CD4-positive, CD25-positive, alpha-beta regulatory T cell (primary cell): ENCODE results near the gene PDZD2. TPM values are rescaled to one million over a fixed set of nuclear protein-coding genes. Genes with fewer than 3 reads are reported as not detected.

Source experiments
- ATAC-seq, 2 donors: fragments of 150-1000 bp; cut with Tn5 transposase; one replicate each; pipeline ENCODE4 v1.10.0; 2021; ENCODE audit warnings: low read depth in 2 of 2, moderate number of reproducible peaks in 2 of 2, moderate library complexity in 1 of 2
- DNase-seq, 3 donors: peaks; one replicate each; pipeline versions ENCODE4 v3.0.0 to v3.0.0-alpha.2; 2012 to 2022; ENCODE audit warnings: mixed read lengths in 1 of 3
- H3K27ac ChIP-seq: one replicate; pipeline ENCODE4 v1.7.0; 2013; ENCODE audit warnings: mild to moderate bottlenecking, low read length; ENCODE audit not compliant: insufficient read depth, poor library complexity, severe bottlenecking
- H3K27me3 ChIP-seq: one replicate; pipeline ENCODE4 v1.7.0; 2013; ENCODE audit warnings: low read length; ENCODE audit not compliant: control insufficient read depth, insufficient read depth
- H3K36me3 ChIP-seq: one replicate; pipeline ENCODE4 v1.7.0; 2013; ENCODE audit warnings: mild to moderate bottlenecking, low read length, moderate library complexity; ENCODE audit not compliant: control insufficient read depth, insufficient read depth
- H3K4me1 ChIP-seq: 2 replicates; pipeline ENCODE4 v1.7.0; 2013; ENCODE audit warnings: mild to moderate bottlenecking, low read length; ENCODE audit not compliant: insufficient read depth, control insufficient read depth, poor library complexity, severe bottlenecking
- H3K4me3 ChIP-seq: one replicate; pipeline ENCODE4 v1.7.0; 2013; ENCODE audit warnings: low read depth, mild to moderate bottlenecking, low read length, moderate library complexity
- H3K9me3 ChIP-seq, 2 experiments: 1 replicate in 1 of 2; 2 replicates in 1 of 2; pipeline ENCODE4 v1.7.0; 2013; ENCODE audit warnings: low read length in 2 of 2, mild to moderate bottlenecking in 1 of 2, moderate library complexity in 1 of 2; ENCODE audit not compliant: control insufficient read depth in 2 of 2
- H3K27ac Mint-ChIP-seq, 3 donors: one replicate each; pipeline ENCODE4 v1.8.0; 2020 to 2022; ENCODE audit warnings: mild to moderate bottlenecking in 3 of 3, mixed read lengths in 3 of 3, moderate library complexity in 2 of 3
- H3K27me3 Mint-ChIP-seq: one replicate; pipeline ENCODE4 v1.8.0; 2022; ENCODE audit warnings: mild to moderate bottlenecking, mixed read lengths
- H3K36me3 Mint-ChIP-seq: one replicate; pipeline ENCODE4 v1.8.0; 2020; ENCODE audit warnings: mixed read lengths
- H3K4me1 Mint-ChIP-seq, 4 donors: one replicate each; pipeline ENCODE4 v1.8.0; 2020 to 2022; ENCODE audit warnings: mixed read lengths in 4 of 4, mild to moderate bottlenecking in 1 of 4
- H3K4me3 Mint-ChIP-seq, 4 donors: one replicate each; pipeline ENCODE4 v1.8.0; 2020 to 2022; ENCODE audit warnings: mild to moderate bottlenecking in 4 of 4, mixed read lengths in 4 of 4, moderate library complexity in 3 of 4
- H3K9me3 Mint-ChIP-seq, 7 donors: one replicate each; pipeline ENCODE4 v1.8.0; 2020 to 2022; ENCODE audit warnings: mixed read lengths in 7 of 7, mild to moderate bottlenecking in 3 of 7, moderate library complexity in 2 of 7
- polyA plus RNA-seq, 4 donors: library from polyadenylated mRNA; unstranded; fragments of 300-500 nt; fragmentation: Illumina TruSeq; gene quantifications; one replicate each; pipeline ENCODE4 v1.2.3, GENCODE V29; 2021
- total RNA-seq: library from RNA; stranded (reverse); gene quantifications from one replicate; pipeline ENCODE4 v1.2.3, GENCODE V29; 2022

The PDZD2 gene
- total and polyA plus RNA-seq, 5 donors from 2014 or later: 0.06 to 1.3 (median 0.25) TPM

- Histone ChIP-seq H3K27me3 (no peaks in the 10 kb centered on the region), H3K4me3 (no peak overlapping the region), H3K36me3 (no peaks in the 10 kb centered on the region), H3K27ac (no peak overlapping the region), H3K9me3 (no peaks in the 10 kb centered on the region), H3K4me1 (no peaks in the 10 kb centered on the region)
- peaks cover 4% of the 10 kb centered on the region for H3K27me3 Mint-ChIP-seq
- H3K27ac Mint-ChIP-seq: no peak overlapping the region
- ATAC-seq: no peak
- H3K36me3 Mint-ChIP-seq: no peaks in the 10 kb centered on the region
- H3K4me3 Mint-ChIP-seq: no peak overlapping the region
- H3K4me1 Mint-ChIP-seq: no peaks in the 10 kb centered on the region
- H3K9me3 Mint-ChIP-seq: peaks cover 0 to 3% (median 0%) of the 10 kb centered on the region in 7 donors
- no peak for DNase-seq
Observed at GRCh38 chr5:31711935-31712592, 73.1 kb downstream of the PDZD2 start.

GRCh38 chr5:31717561-31717960 lies 78.6 kb downstream of the PDZD2 start:
- Mint-ChIP-seq H3K27me3 (peaks cover 8% of the 10 kb centered on the region), H3K36me3 (no peaks in the 10 kb centered on the region), H3K4me3 (no peak overlapping the region), H3K27ac (peak overlapping the region in 1 of 3 donors; percentile 72), H3K4me1 (no peaks in the 10 kb centered on the region), H3K9me3 (peaks cover 0 to 3% (median 0%) of the 10 kb centered on the region in 7 donors)
- no peak for ATAC-seq
- Histone ChIP-seq H3K27me3 (no peaks in the 10 kb centered on the region), H3K36me3 (no peaks in the 10 kb centered on the region), H3K4me1 (no peaks in the 10 kb centered on the region), H3K27ac (no peak overlapping the region), H3K9me3 (no peaks in the 10 kb centered on the region), H3K4me3 (no peak overlapping the region)
- no peak for DNase-seq

DNA sequence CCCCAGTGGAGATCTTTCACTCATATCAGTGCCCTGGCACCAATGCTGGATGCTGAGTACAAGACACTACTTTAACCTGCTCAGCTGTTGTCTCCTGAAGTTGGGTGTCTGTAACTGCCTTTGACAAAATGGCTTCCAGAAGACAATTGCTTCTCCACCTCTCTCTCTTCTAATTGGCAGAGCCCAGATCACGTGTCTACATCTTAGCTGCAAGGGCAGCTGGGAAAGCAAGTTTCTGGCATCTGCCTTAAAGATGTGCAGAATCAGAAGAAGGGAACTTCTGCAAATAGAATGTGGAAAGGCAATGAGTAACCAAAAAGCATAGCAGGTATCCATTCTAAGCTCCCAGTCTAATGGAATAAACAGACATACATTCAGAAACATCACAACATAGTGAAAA lies 81.1 kb downstream of the PDZD2 start:
- H3K4me1 Mint-ChIP-seq: no peaks in the 10 kb centered on the region
- Histone ChIP-seq H3K36me3 (no peaks in the 10 kb centered on the region), H3K27me3 (no peaks in the 10 kb centered on the region), H3K4me1 (no peaks in the 10 kb centered on the region), H3K27ac (no peak overlapping the region), H3K9me3 (no peaks in the 10 kb centered on the region), H3K4me3 (no peak overlapping the region)
- H3K9me3 Mint-ChIP-seq: peaks cover 0 to 3% (median 0%) of the 10 kb centered on the region in 7 donors
- no peaks in the 10 kb centered on the region for H3K36me3 Mint-ChIP-seq
- no peak for DNase-seq
- H3K27ac Mint-ChIP-seq: no peak overlapping the region
- no peak for ATAC-seq
- H3K4me3 Mint-ChIP-seq: no peak overlapping the region
- peaks cover 8% of the 10 kb centered on the region for H3K27me3 Mint-ChIP-seq

DNA sequence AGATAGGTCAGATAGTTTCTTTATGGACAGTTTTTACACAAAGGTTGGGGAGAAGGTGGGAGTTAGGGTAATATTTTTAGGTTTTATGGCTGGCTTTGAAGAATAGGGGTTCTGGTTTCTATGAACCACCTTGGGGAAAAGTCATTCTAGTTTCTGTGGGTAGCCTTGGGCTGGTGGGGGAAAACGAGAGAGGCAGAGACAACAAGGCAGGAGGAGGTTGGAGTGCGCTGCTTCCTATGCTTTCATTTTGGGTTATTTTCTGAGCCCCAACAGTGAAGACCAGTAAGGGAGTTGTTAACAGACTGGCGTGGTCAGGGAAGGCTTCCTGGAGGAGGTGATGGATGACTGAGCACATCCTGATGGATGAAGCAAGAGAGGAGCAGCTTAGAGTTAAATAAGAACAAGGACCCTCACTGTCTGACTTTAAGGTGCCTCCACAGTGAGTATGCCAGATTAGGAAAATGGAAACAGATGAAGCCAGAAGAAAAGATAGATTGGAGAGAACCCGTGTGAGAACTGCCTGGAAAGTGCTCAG lies 81.9 kb downstream of the PDZD2 start:
- Histone ChIP-seq H3K9me3 (no peaks in the 10 kb centered on the region), H3K27me3 (no peaks in the 10 kb centered on the region), H3K27ac (no peak overlapping the region), H3K36me3 (no peaks in the 10 kb centered on the region), H3K4me1 (no peaks in the 10 kb centered on the region), H3K4me3 (no peak overlapping the region)
- no peaks in the 10 kb centered on the region for H3K36me3 Mint-ChIP-seq
- H3K9me3 Mint-ChIP-seq: no peaks in the 10 kb centered on the region
- no peak overlapping the region for H3K4me3 Mint-ChIP-seq
- ATAC-seq (no peak), DNase-seq (no peak)
- H3K4me1 Mint-ChIP-seq: no peaks in the 10 kb centered on the region
- H3K27me3 Mint-ChIP-seq: peaks cover 4% of the 10 kb centered on the region
- no peak overlapping the region for H3K27ac Mint-ChIP-seq

- no peak overlapping the region for H3K27ac ChIP-seq
- ATAC-seq (no peak), DNase-seq (no peak)
- no peak overlapping the region for H3K4me3 ChIP-seq
- no peaks in the 10 kb centered on the region for H3K4me1 ChIP-seq
- H3K27ac Mint-ChIP-seq: no peak overlapping the region
- H3K27me3 ChIP-seq: no peaks in the 10 kb centered on the region
- H3K4me1 Mint-ChIP-seq: no peaks in the 10 kb centered on the region
- H3K4me3 Mint-ChIP-seq: no peak overlapping the region
- H3K9me3 Mint-ChIP-seq: no peaks in the 10 kb centered on the region
- H3K9me3 ChIP-seq: no peaks in the 10 kb centered on the region
- no peaks in the 10 kb centered on the region for H3K36me3 ChIP-seq
- H3K27me3 Mint-ChIP-seq: peaks cover 4% of the 10 kb centered on the region
- no peaks in the 10 kb centered on the region for H3K36me3 Mint-ChIP-seq
Observed at GRCh38 chr5:31722111-31722510, 83.2 kb downstream of the PDZD2 start.

DNA sequence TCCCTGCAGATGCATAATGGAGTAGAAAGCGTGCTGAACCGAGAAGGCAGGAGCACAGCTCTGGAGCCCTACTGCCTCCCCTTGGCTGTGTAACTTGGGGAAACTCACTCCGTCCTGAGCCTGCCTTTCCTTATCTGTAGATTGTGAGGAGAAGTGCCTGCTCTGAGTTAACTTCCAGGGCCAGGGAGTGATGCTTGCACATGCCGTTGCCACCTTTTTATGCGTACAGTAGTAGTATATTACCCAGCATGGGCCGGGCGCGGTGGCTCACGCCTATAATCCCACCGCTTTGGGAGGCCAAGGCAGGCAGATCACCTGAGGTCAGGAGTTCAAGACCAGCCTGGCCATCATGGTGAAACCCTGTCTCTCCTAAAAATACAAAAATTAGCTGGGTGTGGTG lies 87.1 kb downstream of the PDZD2 start:
- Histone ChIP-seq H3K9me3 (no peaks in the 10 kb centered on the region), H3K36me3 (no peaks in the 10 kb centered on the region), H3K27me3 (no peaks in the 10 kb centered on the region), H3K4me1 (no peaks in the 10 kb centered on the region), H3K27ac (no peak overlapping the region), H3K4me3 (no peak overlapping the region)
- no peaks in the 10 kb centered on the region for H3K4me1 Mint-ChIP-seq
- no peaks in the 10 kb centered on the region for H3K36me3 Mint-ChIP-seq
- H3K27ac Mint-ChIP-seq: no peak overlapping the region
- H3K27me3 Mint-ChIP-seq: no peaks in the 10 kb centered on the region
- no peaks in the 10 kb centered on the region for H3K9me3 Mint-ChIP-seq
- no peak overlapping the region for H3K4me3 Mint-ChIP-seq
- DNase-seq: no peak
- no peak for ATAC-seq

DNA sequence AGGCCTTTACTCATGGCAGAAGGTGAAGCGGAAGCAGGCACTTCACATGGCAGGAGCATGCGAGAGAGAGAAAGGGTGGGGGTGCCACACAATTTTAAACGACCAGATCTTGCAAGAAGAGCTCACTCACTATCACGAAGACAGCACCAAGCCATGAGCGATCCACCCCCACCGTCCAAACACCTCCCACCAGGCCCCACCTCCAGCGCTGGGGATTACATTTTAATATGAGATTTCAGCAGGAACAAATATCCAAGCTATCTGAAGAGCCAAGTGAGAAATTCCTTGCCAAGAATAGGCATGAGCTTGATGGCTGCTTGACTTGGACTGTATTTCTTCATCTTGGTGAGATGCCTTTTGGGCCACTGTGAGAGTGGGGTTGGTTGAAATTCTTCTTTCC lies 88.0 kb downstream of the PDZD2 start:
- no peak for ATAC-seq
- no peaks in the 10 kb centered on the region for H3K9me3 Mint-ChIP-seq

GRCh38 chr5:31728039-31728438 lies 89.1 kb downstream of the PDZD2 start:
- DNase-seq (no peak), ATAC-seq (no peak)
- H3K4me1 Mint-ChIP-seq: no peaks in the 10 kb centered on the region
- H3K36me3 ChIP-seq: no peaks in the 10 kb centered on the region
- no peaks in the 10 kb centered on the region for H3K4me1 ChIP-seq
- H3K4me3 ChIP-seq: no peak overlapping the region
- H3K27ac ChIP-seq: no peak overlapping the region
- H3K27me3 ChIP-seq: no peaks in the 10 kb centered on the region
- no peaks in the 10 kb centered on the region for H3K9me3 ChIP-seq
- H3K9me3 Mint-ChIP-seq: no peaks in the 10 kb centered on the region
- H3K4me3 Mint-ChIP-seq: no peak overlapping the region
- H3K27me3 Mint-ChIP-seq: no peaks in the 10 kb centered on the region
- H3K36me3 Mint-ChIP-seq: no peaks in the 10 kb centered on the region
- no peak overlapping the region for H3K27ac Mint-ChIP-seq

More for the DNA sequence above, 88.0 kb downstream of the PDZD2 start:
- no peaks in the 10 kb centered on the region for H3K36me3 ChIP-seq
- no peak overlapping the region for H3K27ac ChIP-seq
- DNase-seq: no peak
- Mint-ChIP-seq H3K27ac (no peak overlapping the region), H3K27me3 (no peaks in the 10 kb centered on the region), H3K36me3 (no peaks in the 10 kb centered on the region), H3K4me1 (no peaks in the 10 kb centered on the region), H3K4me3 (no peak overlapping the region)
- no peaks in the 10 kb centered on the region for H3K9me3 ChIP-seq
- H3K4me1 ChIP-seq: no peaks in the 10 kb centered on the region
- H3K4me3 ChIP-seq: no peak overlapping the region
- H3K27me3 ChIP-seq: no peaks in the 10 kb centered on the region
